ENCODE results near the gene EXT2.

Gene EXT2

GRCh38 chr11:44162662-44163061 is 67.2 kb downstream of the EXT2 start:
- Histone ChIP-seq H3K27ac (no peak overlapping the region), H3K4me3 (no peak overlapping the region)
- no peak for DNase-seq (ENCODE audit: low spot score)
- no peak for TF ChIP-seq CTCF (IDR thresholded peaks at IDR 0.05)

GRCh38 chr11:44165432-44165831 is 70.0 kb downstream of the EXT2 start:
- no peak for DNase-seq (ENCODE audit: low spot score)
- H3K27ac ChIP-seq: no peak overlapping the region
- TF ChIP-seq CTCF (IDR thresholded peaks at IDR 0.05): no peak
- H3K4me3 ChIP-seq: no peak overlapping the region

DNA sequence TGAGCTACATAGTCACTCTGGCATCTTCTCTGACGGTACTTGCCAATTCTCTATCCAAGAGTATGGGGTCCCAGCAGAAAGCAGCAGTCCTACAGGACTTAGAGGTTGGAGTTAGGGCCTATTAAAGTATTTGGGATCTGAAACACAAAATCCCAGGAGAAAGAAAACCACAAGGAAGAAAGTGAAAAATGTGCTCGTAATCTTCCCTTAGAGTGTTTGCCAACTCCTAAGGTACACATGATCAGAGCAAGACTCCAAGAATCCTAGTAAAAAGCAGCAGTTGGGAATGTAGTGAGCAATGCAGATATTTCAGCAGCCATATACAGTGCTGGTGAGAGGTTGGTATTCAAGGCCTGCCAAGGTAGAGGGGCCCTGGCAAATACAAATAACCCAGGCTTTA is 71.6 kb downstream of the EXT2 start:
- no peak for DNase-seq (ENCODE audit: low spot score)
- no peak for TF ChIP-seq CTCF (IDR thresholded peaks at IDR 0.05)
- Histone ChIP-seq H3K4me3 (no peak overlapping the region), H3K27ac (no peak overlapping the region)

- no peak for TF ChIP-seq CTCF (IDR thresholded peaks at IDR 0.05)
- no peak for DNase-seq (ENCODE audit: low spot score)
- Histone ChIP-seq H3K27ac (no peak overlapping the region), H3K4me3 (no peak overlapping the region)
Observed at GRCh38 chr11:44171518-44171917, 76.0 kb downstream of the EXT2 start.

- DNase-seq (ENCODE audit: low spot score): no peak
- Histone ChIP-seq H3K27ac (no peak overlapping the region), H3K4me3 (no peak overlapping the region)
- no peak for TF ChIP-seq CTCF (IDR thresholded peaks at IDR 0.05)
Observed at GRCh38 chr11:44172966-44173365, 77.5 kb downstream of the EXT2 start.

GRCh38 chr11:44174842-44175241 is 79.4 kb downstream of the EXT2 start:
- DNase-seq (ENCODE audit: low spot score): no peak
- Histone ChIP-seq H3K27ac (no peak overlapping the region), H3K4me3 (no peak overlapping the region)
- no peak for TF ChIP-seq CTCF (IDR thresholded peaks at IDR 0.05)

DNA sequence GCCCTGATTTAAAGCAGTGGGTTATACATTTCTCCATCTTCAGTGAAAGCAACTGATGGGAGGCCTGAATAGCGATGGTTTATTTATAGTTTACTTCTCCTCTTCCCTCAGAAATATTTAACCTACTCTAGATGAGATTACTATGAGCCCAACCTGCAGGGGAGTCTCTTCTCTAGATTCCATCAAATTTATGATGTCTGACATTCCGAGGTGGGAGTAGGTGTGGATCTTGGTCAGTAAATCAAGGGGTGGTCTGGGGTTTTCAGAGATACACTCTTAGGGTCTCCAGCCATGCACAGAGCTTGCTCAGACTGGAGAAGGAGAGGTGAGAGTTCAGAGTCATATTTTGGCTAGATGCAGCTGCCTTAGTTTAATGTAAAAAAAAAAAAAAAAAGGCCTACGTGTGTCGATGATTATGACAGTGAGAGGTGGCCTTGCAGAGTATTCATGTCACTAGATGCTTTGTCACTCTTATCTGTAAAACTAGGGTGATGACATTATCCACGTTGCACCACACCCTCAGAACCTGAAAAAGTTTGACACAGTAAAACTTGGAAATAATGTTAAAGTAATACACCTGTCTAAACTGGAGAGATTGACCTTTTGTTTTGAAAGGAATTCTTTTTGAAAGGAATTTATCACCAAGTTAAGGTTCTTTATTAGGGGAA is 81.2 kb downstream of the EXT2 start:
- Histone ChIP-seq H3K27ac (no peak overlapping the region), H3K4me3 (no peak overlapping the region)
- TF ChIP-seq CTCF (IDR thresholded peaks at IDR 0.05): no peak
- no peak for DNase-seq (ENCODE audit: low spot score)

Data from coronary artery (tissue), 2 donors.